Neural progenitor cell (in vitro differentiated cells): ENCODE measurements around the gene UGT1A8. TPM values are rescaled to one million over a fixed set of nuclear protein-coding genes. Genes with fewer than 3 reads are reported as not detected.
"Not testable (repeated sequence)": the region's sequence is repeated elsewhere in the genome, so short reads cannot be mapped to it uniquely, and the experiment has no call there.

ENCODE experiments used
- DNase-seq: peaks from one replicate; pipeline ENCODE4 v3.0.0-alpha.2; 2016; ENCODE audit warnings: low spot score
- H2AFZ ChIP-seq: fragments of 200-600 bp; sonication (generic); replicated peaks from 2 replicates; pipeline ENCODE4 v1.6.1; 2016; ENCODE audit warnings: antibody characterized with exemption
- H3F3A ChIP-seq: fragments of 200-600 bp; sonication (generic); 2 replicates; pipeline ENCODE4 v1.6.1; 2016; ENCODE audit warnings: antibody characterized with exemption, low read depth
- H3K27ac ChIP-seq: fragments of 200-600 bp; sonication (generic); 2 replicates; pipeline ENCODE4 v1.5.1; 2016; ENCODE audit warnings: mild to moderate bottlenecking
- H3K27me3 ChIP-seq: fragments of 200-600 bp; sonication (generic); 2 replicates; pipeline ENCODE4 v1.6.1; 2016; ENCODE audit warnings: mild to moderate bottlenecking, moderate library complexity
- H3K36me3 ChIP-seq: fragments of 200-600 bp; sonication (generic); 2 replicates; pipeline ENCODE4 v1.5.1; 2016
- H3K4me1 ChIP-seq: fragments of 200-600 bp; sonication (generic); 2 replicates; pipeline ENCODE4 v1.6.1; 2016; ENCODE audit warnings: mixed run types
- H3K4me2 ChIP-seq: fragments of 200-600 bp; sonication (generic); 2 replicates; pipeline ENCODE4 v1.6.1; 2016
- H3K4me3 ChIP-seq: fragments of 200-600 bp; sonication (generic); 2 replicates; pipeline ENCODE4 v1.5.1; 2016
- H3K79me2 ChIP-seq: fragments of 200-600 bp; sonication (generic); 2 replicates; pipeline ENCODE4 v1.6.1; 2016; ENCODE audit warnings: low read depth
- H3K9ac ChIP-seq: fragments of 200-600 bp; sonication (generic); 2 replicates; pipeline ENCODE4 v1.6.1; 2016
- H3K9me3 ChIP-seq: fragments of 200-600 bp; sonication (generic); 2 replicates; pipeline ENCODE4 v1.5.1; 2016; ENCODE audit warnings: low read depth
- H4K20me1 ChIP-seq: fragments of 200-600 bp; sonication (generic); 2 replicates; pipeline ENCODE4 v1.6.1; 2016; ENCODE audit warnings: low read depth
- H3K27ac Mint-ChIP-seq: 3 replicates; pipeline ENCODE4 v1.8.0; 2021; ENCODE audit warnings: mixed read lengths
- H3K27me3 Mint-ChIP-seq: 2 replicates; pipeline ENCODE4 v1.8.0; 2022; ENCODE audit warnings: low read depth, mild to moderate bottlenecking, inconsistent platforms, moderate library complexity, mixed read lengths; ENCODE audit not compliant: insufficient read depth
- H3K36me3 Mint-ChIP-seq: 3 replicates; pipeline ENCODE4 v1.8.0; 2021; ENCODE audit warnings: mixed read lengths
- H3K4me1 Mint-ChIP-seq: 3 replicates; pipeline ENCODE4 v1.8.0; 2021; ENCODE audit warnings: mixed read lengths
- H3K4me3 Mint-ChIP-seq: 3 replicates; pipeline ENCODE4 v1.8.0; 2021; ENCODE audit warnings: mild to moderate bottlenecking, moderate library complexity, mixed read lengths
- H3K9me3 Mint-ChIP-seq: 3 replicates; pipeline ENCODE4 v1.8.0; 2020; ENCODE audit warnings: mixed read lengths
- CTCF ChIP-seq: fragments of 200-600 bp; sonication (generic); IDR thresholded peaks from 2 replicates; pipeline ENCODE4 v1.5.1; 2017; ENCODE audit warnings: antibody characterized with exemption, mild to moderate bottlenecking
- EZH2 ChIP-seq: fragments of 200-600 bp; sonication (generic); IDR thresholded peaks from 2 replicates; pipeline ENCODE4 v1.6.1; 2017; ENCODE audit warnings: antibody characterized with exemption, mild to moderate bottlenecking, moderate library complexity
- EZH2phosphoT487 ChIP-seq: fragments of 200-600 bp; sonication (generic); IDR thresholded peaks from 2 replicates; pipeline ENCODE4 v1.6.1; 2017; ENCODE audit warnings: antibody characterized with exemption
- total RNA-seq: library from RNA; depleted of rRNA; stranded (reverse); fragments of >200 nt; gene quantifications from 2 replicates; pipeline ENCODE4 v1.2.3, GENCODE V29; 2015; ENCODE audit warnings: low replicate concordance

Gene UGT1A8
- total RNA-seq, 1 donor from 2014 or later, result not detected

- Mint-ChIP-seq H3K27me3 (no peaks in the 10 kb centered on the region), H3K36me3 (no peaks in the 10 kb centered on the region), H3K4me1 (no peaks in the 10 kb centered on the region), H3K27ac (no peak overlapping the region), H3K9me3 (peaks cover 36% of the 10 kb centered on the region), H3K4me3 (peak overlapping the region; percentile 52)
- no peak overlapping the region for H3K27ac ChIP-seq
- H3F3A ChIP-seq, result no peaks in the 10 kb centered on the region
- no peak overlapping the region for H3K4me3 ChIP-seq
- no peak overlapping the region for H2AFZ ChIP-seq
- peak; percentile 35 for DNase-seq
- no peaks in the 10 kb centered on the region for H3K79me2 ChIP-seq
- H3K36me3 ChIP-seq, result no peaks in the 10 kb centered on the region
- no peak overlapping the region for H3K9ac ChIP-seq
- H3K27me3 ChIP-seq, result no peaks in the 10 kb centered on the region
- H3K4me1 ChIP-seq, result no peaks in the 10 kb centered on the region
- H3K4me2 ChIP-seq, result no peak overlapping the region
- H3K9me3 ChIP-seq, result no peaks in the 10 kb centered on the region
- TF ChIP-seq EZH2phosphoT487 (no peak), CTCF (peak; percentile 35), EZH2 (no peak)
- no peaks in the 10 kb centered on the region for H4K20me1 ChIP-seq
Measured at GRCh38 chr2:233643128-233643527, 25.7 kb downstream of the UGT1A8 start.

- H3K9me3 Mint-ChIP-seq, result peaks cover 36% of the 10 kb centered on the region
- not testable (repeated sequence) for H3K4me1 Mint-ChIP-seq, H3K9ac ChIP-seq, H3K4me3 ChIP-seq, H3K27ac Mint-ChIP-seq, H3K36me3 Mint-ChIP-seq, H3K4me2 ChIP-seq, H3K27ac ChIP-seq, H3K9me3 ChIP-seq, H3K36me3 ChIP-seq, H4K20me1 ChIP-seq, H3K79me2 ChIP-seq, H3K4me1 ChIP-seq, H3K4me3 Mint-ChIP-seq, H3K27me3 ChIP-seq, H3F3A ChIP-seq, H2AFZ ChIP-seq, H3K27me3 Mint-ChIP-seq
- peak; percentile 5 for DNase-seq
Measured at GRCh38 chr2:233646033-233646432, 28.6 kb downstream of the UGT1A8 start.

GRCh38 chr2:233650981-233651380, 33.5 kb downstream of the UGT1A8 start:
- no peak overlapping the region for H3K4me3 ChIP-seq
- no peak overlapping the region for H2AFZ ChIP-seq
- H3F3A ChIP-seq, result no peaks in the 10 kb centered on the region
- H3K27me3 Mint-ChIP-seq, result peaks cover 2% of the 10 kb centered on the region
- no peak overlapping the region for H3K27ac Mint-ChIP-seq
- H3K9ac ChIP-seq, result no peak overlapping the region
- H3K9me3 Mint-ChIP-seq, result peaks cover 18% of the 10 kb centered on the region
- H3K27me3 ChIP-seq, result no peaks in the 10 kb centered on the region
- DNase-seq, result no peak
- no peaks in the 10 kb centered on the region for H3K9me3 ChIP-seq
- H4K20me1 ChIP-seq, result no peaks in the 10 kb centered on the region
- H3K4me2 ChIP-seq, result no peak overlapping the region
- no peaks in the 10 kb centered on the region for H3K36me3 ChIP-seq
- H3K4me1 ChIP-seq, result no peaks in the 10 kb centered on the region
- H3K4me1 Mint-ChIP-seq, result no peaks in the 10 kb centered on the region
- no peaks in the 10 kb centered on the region for H3K79me2 ChIP-seq
- TF ChIP-seq EZH2phosphoT487 (no peak), EZH2 (no peak), CTCF (no peak)
- no peak overlapping the region for H3K27ac ChIP-seq
- no peak overlapping the region for H3K4me3 Mint-ChIP-seq
- H3K36me3 Mint-ChIP-seq, result no peaks in the 10 kb centered on the region

GRCh38 chr2:233651430-233651829, 34.0 kb downstream of the UGT1A8 start:
- Mint-ChIP-seq H3K4me3 (no peak overlapping the region), H3K27me3 (peaks cover 2% of the 10 kb centered on the region), H3K27ac (no peak overlapping the region), H3K9me3 (peaks cover 16% of the 10 kb centered on the region), H3K4me1 (no peaks in the 10 kb centered on the region), H3K36me3 (no peaks in the 10 kb centered on the region)
- H3K36me3 ChIP-seq, result no peaks in the 10 kb centered on the region
- TF ChIP-seq EZH2 (no peak), EZH2phosphoT487 (no peak), CTCF (no peak)
- no peaks in the 10 kb centered on the region for H3K9me3 ChIP-seq
- no peak overlapping the region for H3K4me2 ChIP-seq
- H4K20me1 ChIP-seq, result no peaks in the 10 kb centered on the region
- no peak overlapping the region for H3K27ac ChIP-seq
- no peaks in the 10 kb centered on the region for H3K79me2 ChIP-seq
- no peak overlapping the region for H3K9ac ChIP-seq
- H3F3A ChIP-seq, result no peaks in the 10 kb centered on the region
- DNase-seq, result no peak
- no peak overlapping the region for H3K4me3 ChIP-seq
- H3K4me1 ChIP-seq, result no peaks in the 10 kb centered on the region
- H3K27me3 ChIP-seq, result no peaks in the 10 kb centered on the region
- H2AFZ ChIP-seq, result no peak overlapping the region
